ENCODE results near the gene NBPF9.
"Not testable (repeated sequence)": the region's sequence is repeated elsewhere in the genome, so short reads cannot be mapped to it uniquely, and the experiment has no call there.

- TF ChIP-seq MAX (IDR thresholded peaks at IDR 0.05); CTCF (IDR thresholded peaks at IDR 0.05; ENCODE audit: low read depth, low read length, missing input control); FOXA1 (IDR thresholded peaks at IDR 0.05); ZBTB33 (IDR thresholded peaks at IDR 0.05): not testable (repeated sequence)
Measured at GRCh38 chr1:149013513-149013912, 89.8 kb downstream of the NBPF9 start.
